ENCODE results near the gene FUT2. TPM values are rescaled to one million over a fixed set of nuclear protein-coding genes. Genes with fewer than 3 reads are reported as not detected.

FUT2 gene
- polyA plus RNA-seq, 1 donor from 2014 or later: not detected

DNA sequence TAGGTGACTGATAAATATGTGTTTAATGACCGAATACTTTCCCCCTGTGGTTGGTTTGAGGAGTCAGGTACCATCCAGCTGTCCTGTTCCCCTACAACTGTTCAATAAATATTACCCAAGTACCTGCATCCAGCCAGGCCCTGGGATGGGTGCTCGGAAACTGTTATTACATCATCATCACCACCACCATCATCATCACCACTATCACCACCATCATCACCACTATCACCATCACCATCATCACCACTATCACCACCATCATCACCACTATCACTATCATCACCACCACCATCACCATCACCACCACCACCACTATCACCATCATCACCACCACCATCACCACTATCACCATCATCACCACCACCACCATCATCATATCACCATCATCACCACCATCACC, 27.0 kb upstream of the FUT2 start (continued):
- TF ChIP-seq, protein P1, sequence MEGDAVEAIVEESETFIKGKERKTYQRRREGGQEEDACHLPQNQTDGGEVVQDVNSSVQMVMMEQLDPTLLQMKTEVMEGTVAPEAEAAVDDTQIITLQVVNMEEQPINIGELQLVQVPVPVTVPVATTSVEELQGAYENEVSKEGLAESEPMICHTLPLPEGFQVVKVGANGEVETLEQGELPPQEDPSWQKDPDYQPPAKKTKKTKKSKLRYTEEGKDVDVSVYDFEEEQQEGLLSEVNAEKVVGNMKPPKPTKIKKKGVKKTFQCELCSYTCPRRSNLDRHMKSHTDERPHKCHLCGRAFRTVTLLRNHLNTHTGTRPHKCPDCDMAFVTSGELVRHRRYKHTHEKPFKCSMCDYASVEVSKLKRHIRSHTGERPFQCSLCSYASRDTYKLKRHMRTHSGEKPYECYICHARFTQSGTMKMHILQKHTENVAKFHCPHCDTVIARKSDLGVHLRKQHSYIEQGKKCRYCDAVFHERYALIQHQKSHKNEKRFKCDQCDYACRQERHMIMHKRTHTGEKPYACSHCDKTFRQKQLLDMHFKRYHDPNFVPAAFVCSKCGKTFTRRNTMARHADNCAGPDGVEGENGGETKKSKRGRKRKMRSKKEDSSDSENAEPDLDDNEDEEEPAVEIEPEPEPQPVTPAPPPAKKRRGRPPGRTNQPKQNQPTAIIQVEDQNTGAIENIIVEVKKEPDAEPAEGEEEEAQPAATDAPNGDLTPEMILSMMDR (IDR thresholded peaks at IDR 0.05; ENCODE audit: poor library complexity, severe bottlenecking): no peak
- TF ChIP-seq EP300 (conservative IDR thresholded peaks at IDR 0.05; ENCODE audit: poor library complexity, severe bottlenecking): no peak

DNA sequence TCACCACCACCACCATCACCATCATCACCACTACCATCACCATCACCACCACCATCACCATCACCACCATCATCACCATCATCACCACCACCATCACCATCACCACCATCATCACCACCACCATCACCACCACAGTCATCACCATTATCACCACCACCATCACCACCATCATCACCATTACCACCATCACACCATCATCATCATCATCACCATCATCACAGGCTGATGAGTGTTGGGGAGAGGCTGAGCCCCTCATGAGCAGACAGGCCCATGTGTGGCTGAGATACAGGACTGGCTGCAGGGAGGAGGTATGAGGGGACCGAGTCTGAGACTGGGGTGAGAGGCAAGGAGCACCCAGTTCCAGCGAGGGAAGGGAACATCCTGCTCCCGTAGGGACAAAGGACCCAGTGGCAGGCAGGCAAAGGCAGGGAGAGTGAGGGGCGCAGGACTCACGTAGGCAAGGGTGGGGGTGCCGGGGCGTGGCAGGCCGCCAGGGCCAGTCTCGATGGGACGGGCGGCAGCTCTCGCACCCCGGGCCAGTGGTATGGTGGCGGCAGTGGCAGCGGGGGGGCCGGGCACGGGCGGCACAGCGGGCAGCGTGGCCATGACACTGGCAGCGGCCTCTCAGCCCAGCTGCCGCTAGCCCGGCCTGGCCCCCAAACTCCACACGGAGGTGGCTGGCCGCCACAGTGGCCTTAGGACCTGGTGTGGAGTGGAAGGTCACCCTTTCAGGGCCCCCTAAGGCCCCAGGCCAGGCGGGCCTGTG, 25.7 kb upstream of the FUT2 start:
- TF ChIP-seq RAD21 (conservative IDR thresholded peaks at IDR 0.05) (no peak), POLR2AphosphoS5 (IDR thresholded peaks at IDR 0.05) (no peak), TAF1 (IDR thresholded peaks at IDR 0.05; ENCODE audit: low read depth) (no peak), EP300 (conservative IDR thresholded peaks at IDR 0.05; ENCODE audit: poor library complexity, severe bottlenecking) (no peak), MXI1 (conservative IDR thresholded peaks at IDR 0.05; ENCODE audit: poor library complexity, severe bottlenecking) (no peak), EZH2 (IDR thresholded peaks at IDR 0.05; ENCODE audit: borderline replicate concordance, insufficient read depth, low read length, poor library complexity, severe bottlenecking) (no peak), SMC3 (conservative IDR thresholded peaks at IDR 0.05; ENCODE audit: poor library complexity) (no peak)
- TF ChIP-seq, protein P2, sequence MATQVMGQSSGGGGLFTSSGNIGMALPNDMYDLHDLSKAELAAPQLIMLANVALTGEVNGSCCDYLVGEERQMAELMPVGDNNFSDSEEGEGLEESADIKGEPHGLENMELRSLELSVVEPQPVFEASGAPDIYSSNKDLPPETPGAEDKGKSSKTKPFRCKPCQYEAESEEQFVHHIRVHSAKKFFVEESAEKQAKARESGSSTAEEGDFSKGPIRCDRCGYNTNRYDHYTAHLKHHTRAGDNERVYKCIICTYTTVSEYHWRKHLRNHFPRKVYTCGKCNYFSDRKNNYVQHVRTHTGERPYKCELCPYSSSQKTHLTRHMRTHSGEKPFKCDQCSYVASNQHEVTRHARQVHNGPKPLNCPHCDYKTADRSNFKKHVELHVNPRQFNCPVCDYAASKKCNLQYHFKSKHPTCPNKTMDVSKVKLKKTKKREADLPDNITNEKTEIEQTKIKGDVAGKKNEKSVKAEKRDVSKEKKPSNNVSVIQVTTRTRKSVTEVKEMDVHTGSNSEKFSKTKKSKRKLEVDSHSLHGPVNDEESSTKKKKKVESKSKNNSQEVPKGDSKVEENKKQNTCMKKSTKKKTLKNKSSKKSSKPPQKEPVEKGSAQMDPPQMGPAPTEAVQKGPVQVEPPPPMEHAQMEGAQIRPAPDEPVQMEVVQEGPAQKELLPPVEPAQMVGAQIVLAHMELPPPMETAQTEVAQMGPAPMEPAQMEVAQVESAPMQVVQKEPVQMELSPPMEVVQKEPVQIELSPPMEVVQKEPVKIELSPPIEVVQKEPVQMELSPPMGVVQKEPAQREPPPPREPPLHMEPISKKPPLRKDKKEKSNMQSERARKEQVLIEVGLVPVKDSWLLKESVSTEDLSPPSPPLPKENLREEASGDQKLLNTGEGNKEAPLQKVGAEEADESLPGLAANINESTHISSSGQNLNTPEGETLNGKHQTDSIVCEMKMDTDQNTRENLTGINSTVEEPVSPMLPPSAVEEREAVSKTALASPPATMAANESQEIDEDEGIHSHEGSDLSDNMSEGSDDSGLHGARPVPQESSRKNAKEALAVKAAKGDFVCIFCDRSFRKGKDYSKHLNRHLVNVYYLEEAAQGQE (IDR thresholded peaks at IDR 0.05; ENCODE audit: borderline replicate concordance): no peak
- TF ChIP-seq, protein P1 (IDR thresholded peaks at IDR 0.05; ENCODE audit: poor library complexity, severe bottlenecking): no peak
- no peaks in the 10 kb centered on the region for H3K79me2 ChIP-seq (replicated peaks; ENCODE audit: insufficient read depth, low read length)
- no peak overlapping the region for H3K27ac ChIP-seq (ENCODE audit: low read length)
- no peak overlapping the region for H3K9ac ChIP-seq (ENCODE audit: low read length)
- no peak overlapping the region for H2AFZ ChIP-seq (ENCODE audit: low read depth, low read length)
- H4K20me1 ChIP-seq (ENCODE audit: insufficient read depth): no peaks in the 10 kb centered on the region
- H3K9me3 ChIP-seq (ENCODE audit: low read length): no peaks in the 10 kb centered on the region
- H3K4me3 ChIP-seq (ENCODE audit: low read length): no peak overlapping the region
- H3K4me2 ChIP-seq (ENCODE audit: low read length): no peak overlapping the region
- H3K9me2 ChIP-seq (ENCODE audit: insufficient read depth, low read length): no peaks in the 10 kb centered on the region
- H3K36me3 ChIP-seq (ENCODE audit: insufficient read depth, low read length): no peaks in the 10 kb centered on the region
- H3K27me3 ChIP-seq (ENCODE audit: insufficient read depth, low read depth, low read length): no peaks in the 10 kb centered on the region
- no peaks in the 10 kb centered on the region for H3F3A ChIP-seq (ENCODE audit: insufficient read depth, low read length, poor library complexity, severe bottlenecking)

Data from neural cell (in vitro differentiated cells).